Cerebellar cortex (tissue), 1 donor: ENCODE results near the gene PARD3.
"Not testable (repeated sequence)": the region's sequence is repeated elsewhere in the genome, so short reads cannot be mapped to it uniquely, and the experiment has no call there.

Experiments
- DNase-seq: peaks from one replicate; pipeline ENCODE4 v3.0.0-alpha.2; 2015; ENCODE audit warnings: low spot score

The PARD3 gene

GRCh38 chr10:34420795-34421194 lies 394.3 kb downstream of the PARD3 start:
- no peak for DNase-seq

DNA sequence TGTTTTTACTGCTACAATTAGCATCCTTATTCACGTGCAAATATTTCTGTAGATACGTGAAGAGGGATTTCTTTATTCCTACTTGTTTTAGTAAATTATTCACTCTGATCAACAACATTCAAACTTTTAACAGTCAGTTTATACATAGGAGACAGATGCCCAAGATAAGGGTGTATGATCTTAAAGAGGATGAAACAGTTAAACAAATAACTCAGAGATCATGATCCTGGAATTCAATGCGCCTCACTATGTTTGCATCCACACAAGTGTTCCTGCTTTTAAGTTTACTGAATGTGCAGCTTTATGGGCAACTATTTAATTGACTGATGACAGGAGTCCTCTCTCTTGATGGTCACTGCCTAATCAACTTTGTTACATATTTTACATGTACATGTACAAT lies 394.8 kb downstream of the PARD3 start:
- no peak for DNase-seq

DNA sequence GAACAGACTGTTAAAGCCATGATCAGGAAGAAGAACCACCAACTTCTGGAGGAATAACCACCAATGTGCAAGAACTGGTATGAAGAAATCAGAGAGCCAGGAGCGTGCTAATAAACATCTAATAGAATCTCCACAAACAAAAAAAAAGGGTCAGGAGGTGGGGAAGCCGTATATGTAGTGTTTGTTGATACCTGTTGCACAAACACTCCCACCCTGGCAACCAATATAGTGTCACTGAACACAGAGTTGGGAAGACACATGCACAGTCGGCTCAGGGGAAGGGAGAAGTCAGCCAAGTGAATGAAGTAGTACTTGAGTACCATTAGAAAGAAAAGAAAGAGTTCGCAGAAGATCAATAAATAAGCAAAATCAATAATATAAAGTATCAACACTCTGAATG lies 400.1 kb downstream of the PARD3 start:
- no peak for DNase-seq

- DNase-seq: no peak
These were observed 401.1 kb downstream of the PARD3 start for GRCh38 chr10:34413756-34414587.

DNA sequence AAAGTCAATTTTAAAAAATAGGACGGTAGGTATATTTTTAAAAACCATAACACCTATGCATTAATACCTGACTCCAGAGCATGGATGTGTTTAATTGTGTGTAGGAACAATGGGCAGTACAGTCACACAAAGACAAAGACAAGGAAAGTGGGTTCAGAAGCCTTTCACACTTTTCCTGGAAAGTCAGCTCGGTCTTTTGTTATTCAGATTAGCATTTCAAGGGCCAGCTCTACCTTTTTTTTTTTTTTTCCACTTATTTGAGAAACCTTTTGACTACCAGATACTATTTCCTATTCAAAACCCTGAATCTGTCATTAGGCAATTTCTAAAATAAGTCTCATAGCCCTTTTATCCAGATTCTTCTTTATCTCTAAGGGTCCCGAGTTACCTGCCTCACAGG lies 401.9 kb downstream of the PARD3 start:
- DNase-seq: no peak

DNA sequence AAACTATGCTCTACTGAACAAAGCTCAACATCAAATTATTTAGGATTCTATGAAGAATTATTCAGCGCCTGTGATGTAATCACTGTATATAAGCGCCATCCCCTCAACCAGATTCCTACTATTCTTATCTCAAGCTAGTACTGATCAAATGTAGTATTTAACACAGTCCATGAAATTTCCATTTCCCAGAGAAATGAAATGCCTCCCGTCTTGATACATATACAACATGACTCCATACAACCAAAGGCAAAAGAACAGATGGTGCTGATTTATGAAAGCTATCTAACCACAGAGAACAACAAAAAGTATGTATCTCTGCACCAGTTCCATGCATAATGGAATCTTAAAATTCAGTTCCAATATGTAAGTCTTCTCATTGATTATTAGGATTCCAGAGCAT lies 406.1 kb downstream of the PARD3 start:
- no peak for DNase-seq

- no peak for DNase-seq
These were observed 406.7 kb downstream of the PARD3 start for GRCh38 chr10:34408381-34408780.

DNA sequence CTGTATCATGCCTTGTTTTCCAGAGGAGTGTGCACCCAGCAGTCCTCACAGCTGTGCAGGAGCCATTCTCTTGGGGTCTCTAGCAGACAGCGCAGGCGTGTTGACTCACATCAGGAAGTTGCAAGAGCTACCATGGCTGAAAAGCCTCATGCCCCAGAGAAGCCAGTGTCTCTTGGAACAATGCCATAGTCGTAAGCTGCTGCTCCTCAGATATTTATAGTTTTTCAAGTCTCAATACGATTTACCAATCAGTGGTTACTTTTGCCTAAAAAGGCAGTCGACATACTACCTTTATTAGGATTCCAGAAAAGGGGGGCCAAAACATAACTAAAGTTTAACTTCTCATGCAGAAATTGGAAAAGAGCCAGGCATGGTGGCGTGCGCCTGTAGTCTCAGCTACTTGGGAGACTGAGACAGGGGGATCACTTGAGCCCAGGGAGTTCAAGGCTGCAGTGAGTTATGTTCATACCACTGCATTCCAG lies 407.7 kb downstream of the PARD3 start:
- DNase-seq: no peak

DNA sequence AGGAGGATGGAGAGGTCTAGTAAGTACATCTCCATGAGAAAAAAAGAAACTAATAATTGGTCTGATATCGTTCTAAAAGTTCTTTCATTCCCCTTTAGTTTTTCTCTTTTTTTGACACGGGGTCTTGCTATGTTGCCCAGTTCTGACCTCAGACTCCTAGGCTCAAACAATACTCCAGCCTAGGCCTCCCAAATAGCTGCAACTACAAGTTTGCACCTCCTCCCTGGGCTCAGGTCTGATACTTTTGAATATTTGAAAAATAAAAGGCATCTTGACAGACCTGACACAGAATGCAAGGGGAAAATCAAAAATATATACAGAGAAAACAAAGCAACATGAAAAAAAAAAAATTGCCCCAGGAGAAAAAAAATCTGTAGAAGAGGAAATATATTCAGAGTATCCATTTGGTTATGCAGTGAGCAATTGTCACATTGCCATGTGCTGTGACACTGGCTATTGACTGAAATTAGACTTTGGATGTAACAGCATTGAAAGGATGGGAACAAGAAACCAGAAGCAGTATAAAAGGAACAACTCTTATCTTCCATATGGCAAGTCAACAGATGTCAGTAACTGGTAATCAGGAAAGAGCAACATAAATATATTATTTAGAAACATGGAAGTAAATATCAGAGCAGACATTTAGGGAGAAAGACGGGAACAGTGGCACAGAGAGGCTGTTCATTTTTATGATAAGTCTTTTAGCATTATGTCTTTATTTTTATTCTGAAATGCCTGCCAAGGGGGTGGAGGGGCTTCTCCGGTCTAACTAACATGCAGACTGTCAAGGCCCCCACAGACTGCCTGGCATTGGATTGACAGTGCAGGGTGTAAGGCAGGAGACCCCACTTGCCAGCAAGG lies 408.4 kb downstream of the PARD3 start:
- no peak for DNase-seq

GRCh38 chr10:34405611-34406462 lies 409.3 kb downstream of the PARD3 start:
- DNase-seq: no peak

DNA sequence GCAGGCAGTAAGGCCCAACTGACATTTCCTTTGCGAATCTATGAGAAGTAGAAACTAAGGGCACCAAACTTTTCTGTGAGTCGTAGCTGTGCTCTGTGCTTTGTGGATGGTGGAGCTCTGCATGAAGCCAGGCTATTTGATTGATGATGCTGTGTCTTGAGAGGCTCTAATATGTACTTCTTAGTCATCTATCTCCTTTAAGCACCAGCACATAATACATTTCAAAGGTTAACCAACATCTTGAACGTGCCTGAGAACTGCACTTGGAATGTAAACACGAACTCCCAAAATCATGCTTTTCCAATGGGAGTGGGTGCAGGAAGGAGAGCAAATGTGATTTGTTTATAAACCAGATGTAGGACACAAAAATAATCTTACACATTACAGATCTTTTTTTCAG lies 411.6 kb downstream of the PARD3 start:
- DNase-seq: no peak

DNA sequence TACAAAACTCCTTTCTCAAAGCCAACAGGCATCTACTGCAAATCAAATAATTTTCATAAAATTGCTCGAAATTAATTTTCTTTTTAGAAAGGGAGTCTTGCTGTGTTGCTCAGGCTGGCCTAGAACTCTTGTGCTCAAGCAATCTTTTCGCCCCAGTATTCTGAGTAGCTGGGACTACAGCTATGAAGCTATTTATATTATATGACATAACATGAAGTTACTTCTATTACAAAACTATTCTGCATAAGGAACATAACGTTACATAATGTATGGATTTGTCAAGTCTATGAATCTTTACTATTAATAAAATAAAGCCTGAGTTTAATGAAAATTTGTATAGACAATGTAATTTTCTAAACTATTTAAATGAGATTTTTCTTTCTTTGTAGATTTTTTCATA lies 415.0 kb downstream of the PARD3 start:
- no peak for DNase-seq

GRCh38 chr10:34399013-34399412 lies 416.1 kb downstream of the PARD3 start:
- DNase-seq: no peak

DNA sequence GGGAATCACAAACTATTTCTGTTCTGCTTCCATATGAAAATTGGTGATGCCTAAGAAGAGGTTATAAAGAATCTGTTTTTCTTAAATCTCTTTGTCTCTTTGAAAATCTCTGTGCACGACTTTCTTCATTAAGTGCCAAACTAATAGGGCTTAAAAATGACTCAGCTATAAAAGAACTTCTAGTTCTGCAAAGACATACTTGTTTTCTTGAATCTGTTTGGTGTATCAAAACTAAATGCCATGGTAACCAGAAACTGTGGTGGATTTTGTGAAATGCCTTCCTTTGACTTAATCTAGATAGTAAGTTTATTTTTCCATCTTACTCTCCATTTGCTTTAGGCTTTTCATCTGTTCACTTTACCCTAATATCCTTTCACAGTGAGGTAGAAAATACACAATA lies 417.8 kb downstream of the PARD3 start:
- no peak for DNase-seq

GRCh38 chr10:34396663-34397062 lies 418.4 kb downstream of the PARD3 start:
- DNase-seq: no peak

GRCh38 chr10:34392641-34393170 lies 422.4 kb downstream of the PARD3 start:
- DNase-seq: no peak

DNA sequence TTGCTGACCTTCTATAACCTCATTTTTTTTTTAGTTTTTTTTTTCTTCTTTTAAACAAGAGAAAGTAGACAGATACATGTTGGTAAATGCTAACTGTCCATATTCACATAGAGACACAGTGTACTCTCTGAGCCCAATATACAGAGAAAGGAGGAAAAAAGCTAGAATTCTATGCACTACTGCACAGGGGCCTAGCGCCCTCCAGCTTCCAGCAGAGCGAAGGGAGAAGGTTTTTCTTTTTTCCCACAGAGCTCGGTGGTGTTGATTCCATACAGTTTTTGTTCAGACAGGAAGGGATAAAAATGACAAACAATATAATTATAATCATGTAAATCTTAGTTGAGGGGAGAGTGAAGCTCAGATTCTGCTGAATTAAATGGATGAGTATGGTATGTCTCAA lies 423.9 kb downstream of the PARD3 start:
- DNase-seq: not testable (repeated sequence)

DNA sequence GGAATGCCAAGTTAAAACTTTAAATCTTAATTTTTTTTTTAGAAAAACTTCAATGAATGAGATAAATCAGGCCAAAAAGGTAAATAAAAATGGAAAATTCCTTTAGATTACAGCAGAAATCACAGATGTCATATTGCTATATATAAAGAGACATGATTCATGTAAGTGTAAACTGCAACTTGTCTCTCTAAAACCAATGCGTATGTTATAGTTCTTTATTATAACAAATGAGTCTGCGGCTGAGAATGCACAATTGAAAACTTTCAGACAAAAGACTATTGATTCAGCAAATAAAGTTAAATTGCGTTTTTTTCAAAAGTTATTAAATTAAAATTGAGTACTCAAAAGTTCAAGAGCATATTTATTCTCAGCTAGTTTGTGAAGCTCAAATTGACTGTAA lies 425.3 kb downstream of the PARD3 start:
- DNase-seq: no peak

DNA sequence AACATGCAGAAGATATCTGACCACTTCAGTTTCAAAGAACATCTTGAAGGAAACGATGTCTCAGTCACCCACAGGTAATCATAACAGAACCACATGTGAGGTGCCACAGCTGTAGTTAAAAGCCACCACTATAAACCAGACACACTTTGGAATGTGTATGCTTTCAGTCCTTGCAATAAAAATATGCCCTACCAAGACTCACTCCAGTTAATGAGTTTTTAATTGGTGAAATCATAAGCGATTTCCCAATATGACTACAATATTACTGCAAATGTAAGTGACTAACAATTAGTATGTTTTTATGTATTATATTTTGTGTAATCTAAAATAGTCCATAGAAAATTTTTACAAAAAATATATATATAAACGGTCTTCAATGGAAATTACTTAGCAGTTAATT lies 428.2 kb downstream of the PARD3 start:
- DNase-seq: no peak

DNA sequence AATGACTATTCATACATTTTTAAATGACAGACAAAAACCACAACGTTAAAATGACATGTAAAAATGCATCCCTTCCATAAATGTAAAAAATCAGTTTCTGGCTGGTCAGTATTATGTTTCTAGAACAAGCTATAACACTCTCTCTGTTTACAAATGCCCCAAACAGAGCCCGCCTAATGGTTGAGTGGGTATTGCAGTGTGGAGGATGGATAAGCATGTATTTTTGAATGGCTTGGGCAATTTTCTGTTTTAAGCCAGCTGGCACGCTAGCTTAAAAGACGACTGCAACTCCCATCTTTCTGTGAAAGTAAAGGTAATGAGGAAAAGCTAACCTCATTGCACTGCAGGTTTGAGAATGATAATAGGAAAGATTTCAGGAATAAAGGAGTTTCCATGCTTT lies 430.7 kb downstream of the PARD3 start:
- DNase-seq: no peak

- no peak for DNase-seq
These were observed 432.5 kb downstream of the PARD3 start for GRCh38 chr10:34382626-34383025.

GRCh38 chr10:34380856-34381255 lies 434.2 kb downstream of the PARD3 start:
- DNase-seq: no peak
